ENCODE measurements around the gene DNAJA2. TPM values are rescaled to one million over a fixed set of nuclear protein-coding genes. Genes with fewer than 3 reads are reported as not detected.

The DNAJA2 gene
- total and polyA plus RNA-seq, 2 experiments from 2014 or later, result 66.4 to 72.5 TPM

GRCh38 chr16:46932802-46933201 lies 40.7 kb downstream of the DNAJA2 start:
- Histone ChIP-seq H3K9me3 (ENCODE audit: low read depth) (no peaks in the 10 kb centered on the region), H3K27me3 (no peaks in the 10 kb centered on the region), H3K27ac (no peak overlapping the region), H3K36me3 (peaks cover 6% of the 10 kb centered on the region), H3K4me1 (ENCODE audit: low read depth) (no peaks in the 10 kb centered on the region), H3K4me3 (no peak overlapping the region)
- TF ChIP-seq, protein P1, sequence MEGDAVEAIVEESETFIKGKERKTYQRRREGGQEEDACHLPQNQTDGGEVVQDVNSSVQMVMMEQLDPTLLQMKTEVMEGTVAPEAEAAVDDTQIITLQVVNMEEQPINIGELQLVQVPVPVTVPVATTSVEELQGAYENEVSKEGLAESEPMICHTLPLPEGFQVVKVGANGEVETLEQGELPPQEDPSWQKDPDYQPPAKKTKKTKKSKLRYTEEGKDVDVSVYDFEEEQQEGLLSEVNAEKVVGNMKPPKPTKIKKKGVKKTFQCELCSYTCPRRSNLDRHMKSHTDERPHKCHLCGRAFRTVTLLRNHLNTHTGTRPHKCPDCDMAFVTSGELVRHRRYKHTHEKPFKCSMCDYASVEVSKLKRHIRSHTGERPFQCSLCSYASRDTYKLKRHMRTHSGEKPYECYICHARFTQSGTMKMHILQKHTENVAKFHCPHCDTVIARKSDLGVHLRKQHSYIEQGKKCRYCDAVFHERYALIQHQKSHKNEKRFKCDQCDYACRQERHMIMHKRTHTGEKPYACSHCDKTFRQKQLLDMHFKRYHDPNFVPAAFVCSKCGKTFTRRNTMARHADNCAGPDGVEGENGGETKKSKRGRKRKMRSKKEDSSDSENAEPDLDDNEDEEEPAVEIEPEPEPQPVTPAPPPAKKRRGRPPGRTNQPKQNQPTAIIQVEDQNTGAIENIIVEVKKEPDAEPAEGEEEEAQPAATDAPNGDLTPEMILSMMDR (IDR thresholded peaks at IDR 0.05; ENCODE audit: low read depth, low read length), result no peak
- no peak for DNase-seq (ENCODE audit: low read depth in 1 of 2, low spot score in 1 of 2)

- Histone ChIP-seq H3K9me3 (ENCODE audit: low read depth) (no peaks in the 10 kb centered on the region), H3K36me3 (peaks cover 12% of the 10 kb centered on the region), H3K27me3 (no peaks in the 10 kb centered on the region), H3K4me3 (no peak overlapping the region), H3K4me1 (ENCODE audit: low read depth) (no peaks in the 10 kb centered on the region), H3K27ac (no peak overlapping the region)
- TF ChIP-seq, protein P1 (IDR thresholded peaks at IDR 0.05; ENCODE audit: low read depth, low read length), result no peak
- no peak for DNase-seq (ENCODE audit: low read depth in 1 of 2, low spot score in 1 of 2)
Observed at GRCh38 chr16:46930861-46931260, 42.6 kb downstream of the DNAJA2 start.

GRCh38 chr16:46929378-46930332 lies 43.8 kb downstream of the DNAJA2 start:
- Histone ChIP-seq H3K27ac (no peak overlapping the region), H3K4me3 (no peak overlapping the region), H3K36me3 (peaks cover 12% of the 10 kb centered on the region)

DNA sequence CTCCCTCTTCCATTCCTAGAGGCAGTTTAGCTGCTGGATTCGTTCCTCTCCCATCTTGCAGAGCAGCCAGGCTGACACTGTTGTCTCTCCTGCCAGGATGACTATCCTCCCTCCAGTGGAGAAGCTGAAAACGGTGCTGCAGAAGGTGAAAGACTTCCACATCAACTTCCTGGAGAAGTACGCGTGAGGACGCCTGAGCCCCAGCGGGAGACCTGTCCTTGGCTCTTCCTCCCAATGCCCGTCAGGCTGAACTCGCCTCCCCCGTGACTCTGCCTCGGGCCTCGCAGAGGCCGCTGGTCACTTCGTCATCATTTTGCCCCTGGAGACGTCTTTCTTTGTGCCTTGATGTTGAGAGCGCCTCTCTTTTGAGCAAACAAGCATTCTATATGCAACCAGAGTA lies 44.7 kb downstream of the DNAJA2 start:
- H3K36me3 ChIP-seq, result peaks cover 19% of the 10 kb centered on the region
- no peak overlapping the region for H3K4me3 ChIP-seq
- H3K4me1 ChIP-seq (ENCODE audit: low read depth), result no peaks in the 10 kb centered on the region
- no peak overlapping the region for H3K27ac ChIP-seq
- no peaks in the 10 kb centered on the region for H3K27me3 ChIP-seq
- TF ChIP-seq, protein P1 (IDR thresholded peaks at IDR 0.05; ENCODE audit: low read depth, low read length), result no peak
- H3K9me3 ChIP-seq (ENCODE audit: low read depth), result no peaks in the 10 kb centered on the region
- no peak for DNase-seq (ENCODE audit: low read depth in 1 of 2, low spot score in 1 of 2)

More at GRCh38 chr16:46929378-46930332, 43.8 kb downstream of the DNAJA2 start:
- Histone ChIP-seq H3K9me3 (ENCODE audit: low read depth) (no peaks in the 10 kb centered on the region), H3K27me3 (no peaks in the 10 kb centered on the region), H3K4me1 (ENCODE audit: low read depth) (no peaks in the 10 kb centered on the region)
- TF ChIP-seq, protein P1 (IDR thresholded peaks at IDR 0.05; ENCODE audit: low read depth, low read length), result peak; percentile 93
- peak; percentile 66 to 67 for DNase-seq (ENCODE audit: low read depth in 1 of 2, low spot score in 1 of 2)

- peaks cover 34% of the 10 kb centered on the region for H3K36me3 ChIP-seq
Observed at GRCh38 chr16:46927273-46927672, 46.2 kb downstream of the DNAJA2 start.

More at GRCh38 chr16:46927273-46927672, 46.2 kb downstream of the DNAJA2 start:
- Histone ChIP-seq H3K4me1 (ENCODE audit: low read depth) (no peaks in the 10 kb centered on the region), H3K27ac (no peak overlapping the region), H3K9me3 (ENCODE audit: low read depth) (no peaks in the 10 kb centered on the region), H3K27me3 (no peaks in the 10 kb centered on the region), H3K4me3 (no peak overlapping the region)
- TF ChIP-seq, protein P1 (IDR thresholded peaks at IDR 0.05; ENCODE audit: low read depth, low read length), result no peak
- no peak for DNase-seq (ENCODE audit: low read depth in 1 of 2, low spot score in 1 of 2)
